Activated CD4-positive, alpha-beta memory T cell treated with anti-CD3 and anti-CD28 coated beads, Interleukin-2, amount 10 ng/mL, durations not matched to agents 7 days and 5 days (primary cell): ENCODE measurements around the gene TRNP1. TPM values are rescaled to one million over a fixed set of nuclear protein-coding genes. Genes with fewer than 3 reads are reported as not detected.
A peak's percentile ranks its signal among the peaks of the same experiment; 100 is the strongest.

Experiments
- CTCF ChIA-PET: fragments of 350-600 bp; sonication (Branson Sonifier 250); formaldehyde crosslinking; loops from one replicate; lab custom pipeline; 2021; ENCODE audit warnings: antibody characterized with exemption, inconsistent platforms; lab: Charles Lee
- POLR2A ChIA-PET: fragments of 350-600 bp; sonication (Branson Sonifier 250); formaldehyde crosslinking; loops from one replicate; lab custom pipeline; 2021; ENCODE audit warnings: antibody characterized with exemption; lab: Charles Lee
- DNase-seq: peaks from one replicate; pipeline ENCODE4 v3.0.0-alpha.2; 2020
- H3K27ac Mint-ChIP-seq: one replicate; pipeline ENCODE4 v1.8.0; 2021; ENCODE audit warnings: mild to moderate bottlenecking, mixed read lengths
- H3K27me3 Mint-ChIP-seq: one replicate; pipeline ENCODE4 v1.8.0; 2021; ENCODE audit warnings: mixed read lengths
- H3K36me3 Mint-ChIP-seq: one replicate; pipeline ENCODE4 v1.8.0; 2021; ENCODE audit warnings: low read depth, mixed read lengths
- H3K4me1 Mint-ChIP-seq: one replicate; pipeline ENCODE4 v1.8.0; 2021; ENCODE audit warnings: mixed read lengths
- H3K4me3 Mint-ChIP-seq: one replicate; pipeline ENCODE4 v1.8.0; 2021; ENCODE audit warnings: mild to moderate bottlenecking, mixed read lengths
- H3K9me3 Mint-ChIP-seq: one replicate; pipeline ENCODE4 v1.8.0; 2021; ENCODE audit warnings: mixed read lengths
- total RNA-seq, 2 experiments: library from RNA; stranded (reverse); gene quantifications; one replicate each; pipeline ENCODE4 v1.2.3, GENCODE V29; 2021

Gene TRNP1
- total RNA-seq, 2 experiments from 2014 or later = not detected

GRCh38 chr1:27027575-27028250 lies 34.2 kb downstream of the TRNP1 start:
- Mint-ChIP-seq H3K9me3 (no peaks in the 10 kb centered on the region), H3K4me1 (peaks cover 7% of the 10 kb centered on the region), H3K27ac (no peak overlapping the region), H3K36me3 (no peaks in the 10 kb centered on the region), H3K4me3 (no peak overlapping the region), H3K27me3 (peaks cover 10% of the 10 kb centered on the region)
- no peak for DNase-seq
- POLR2A ChIA-PET = interaction anchor here (0.6 kb wide), 1 partner anchor 418 kb away, joined by 3 read pairs; no protein-coding TSS in a partner anchor
- CTCF ChIA-PET = interaction anchor here (1.1 to 2.6 kb wide), 2 partner anchors 18 to 30 kb away, joined by 3 to 17 read pairs; no protein-coding TSS in a partner anchor

GRCh38 chr1:27029517-27029916 lies 36.0 kb downstream of the TRNP1 start:
- peaks cover 10% of the 10 kb centered on the region for H3K27me3 Mint-ChIP-seq
- H3K27ac Mint-ChIP-seq = no peak overlapping the region
- H3K9me3 Mint-ChIP-seq = no peaks in the 10 kb centered on the region
- peaks cover 7% of the 10 kb centered on the region for H3K4me1 Mint-ChIP-seq
- ChIA-PET CTCF (interaction anchor here (2.6 kb wide), 1 partner anchor 17 kb away, joined by 17 read pairs; no protein-coding TSS in a partner anchor), POLR2A (no interaction called here)
- no peak overlapping the region for H3K4me3 Mint-ChIP-seq
- no peak for DNase-seq
- H3K36me3 Mint-ChIP-seq = no peaks in the 10 kb centered on the region

DNA sequence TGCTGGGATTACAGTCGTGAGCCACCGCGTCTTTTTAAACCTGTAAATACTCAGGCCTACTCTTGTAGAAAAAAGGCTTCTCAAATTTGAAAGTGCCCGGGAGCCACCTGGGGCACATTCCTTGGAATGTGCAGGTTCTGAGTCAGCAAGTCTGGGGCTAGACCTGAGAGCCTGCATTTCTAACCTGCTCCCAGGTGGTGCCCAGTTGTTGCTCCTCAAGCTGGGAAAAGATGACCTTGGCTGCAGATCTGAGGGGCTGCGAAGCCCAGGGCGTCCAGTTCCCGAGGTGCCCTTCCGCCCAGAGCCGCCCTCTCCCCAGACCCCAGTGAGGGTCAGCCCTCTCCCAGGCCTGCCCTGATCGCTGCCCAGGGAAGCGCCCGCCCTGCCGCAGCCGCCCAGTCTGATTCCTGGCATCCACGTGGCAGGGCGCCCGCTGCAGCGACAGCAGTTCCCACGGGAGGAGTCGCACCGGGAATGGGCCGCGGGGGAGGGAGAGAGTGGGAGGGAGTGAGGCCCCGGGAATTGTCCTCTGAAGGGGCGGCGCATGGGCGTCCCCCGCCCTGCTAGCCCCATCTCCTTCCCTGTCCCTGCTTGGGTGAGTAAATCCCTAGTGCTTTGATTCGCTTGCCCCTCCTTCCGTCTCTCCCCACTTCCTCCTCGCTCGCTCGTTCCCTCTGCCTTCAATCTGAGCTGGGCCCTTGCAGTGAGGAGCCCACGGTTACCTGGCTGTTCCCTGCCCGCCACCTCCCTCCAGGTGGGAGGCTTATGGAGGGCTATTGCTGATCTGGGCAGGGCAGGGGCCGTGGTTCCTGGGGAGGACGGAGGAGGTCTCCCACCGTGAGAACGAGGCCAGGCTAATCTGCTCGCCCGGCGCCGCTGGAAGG lies 38.0 kb downstream of the TRNP1 start:
- no peak overlapping the region for H3K27ac Mint-ChIP-seq
- CTCF ChIA-PET = no interaction called here
- H3K4me3 Mint-ChIP-seq = no peak overlapping the region
- H3K36me3 Mint-ChIP-seq = no peaks in the 10 kb centered on the region
- H3K27me3 Mint-ChIP-seq = peaks cover 12% of the 10 kb centered on the region
- H3K4me1 Mint-ChIP-seq = peaks cover 7% of the 10 kb centered on the region
- no peaks in the 10 kb centered on the region for H3K9me3 Mint-ChIP-seq
- POLR2A ChIA-PET = no interaction called here
- DNase-seq = no peak

DNA sequence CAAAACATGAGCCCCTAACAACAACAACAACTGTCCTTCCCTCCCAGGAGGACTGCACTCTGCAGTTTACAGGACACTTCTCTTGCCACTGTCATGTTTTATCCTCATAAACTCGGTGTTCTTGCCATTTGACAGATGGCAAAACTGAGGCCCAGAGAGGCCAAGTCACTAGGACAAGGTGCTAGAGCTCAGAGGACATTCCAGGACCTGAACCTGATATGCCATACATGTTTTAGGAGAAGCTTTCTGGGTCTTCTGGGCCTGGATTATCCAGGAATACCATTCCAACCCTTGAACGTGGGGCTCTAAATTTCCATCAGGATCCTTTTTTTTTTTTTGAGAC lies 38.6 kb downstream of the TRNP1 start:
- ChIA-PET CTCF (interaction anchor here (3.7 kb wide), 1 partner anchor 12 kb away, joined by 13 read pairs; no protein-coding TSS in a partner anchor), POLR2A (no interaction called here)
- DNase-seq = no peak
- H3K9me3 Mint-ChIP-seq = no peaks in the 10 kb centered on the region
- H3K4me3 Mint-ChIP-seq = no peak overlapping the region
- H3K4me1 Mint-ChIP-seq = peaks cover 6% of the 10 kb centered on the region
- H3K27me3 Mint-ChIP-seq = peaks cover 10% of the 10 kb centered on the region
- H3K27ac Mint-ChIP-seq = no peak overlapping the region
- H3K36me3 Mint-ChIP-seq = no peaks in the 10 kb centered on the region

DNA sequence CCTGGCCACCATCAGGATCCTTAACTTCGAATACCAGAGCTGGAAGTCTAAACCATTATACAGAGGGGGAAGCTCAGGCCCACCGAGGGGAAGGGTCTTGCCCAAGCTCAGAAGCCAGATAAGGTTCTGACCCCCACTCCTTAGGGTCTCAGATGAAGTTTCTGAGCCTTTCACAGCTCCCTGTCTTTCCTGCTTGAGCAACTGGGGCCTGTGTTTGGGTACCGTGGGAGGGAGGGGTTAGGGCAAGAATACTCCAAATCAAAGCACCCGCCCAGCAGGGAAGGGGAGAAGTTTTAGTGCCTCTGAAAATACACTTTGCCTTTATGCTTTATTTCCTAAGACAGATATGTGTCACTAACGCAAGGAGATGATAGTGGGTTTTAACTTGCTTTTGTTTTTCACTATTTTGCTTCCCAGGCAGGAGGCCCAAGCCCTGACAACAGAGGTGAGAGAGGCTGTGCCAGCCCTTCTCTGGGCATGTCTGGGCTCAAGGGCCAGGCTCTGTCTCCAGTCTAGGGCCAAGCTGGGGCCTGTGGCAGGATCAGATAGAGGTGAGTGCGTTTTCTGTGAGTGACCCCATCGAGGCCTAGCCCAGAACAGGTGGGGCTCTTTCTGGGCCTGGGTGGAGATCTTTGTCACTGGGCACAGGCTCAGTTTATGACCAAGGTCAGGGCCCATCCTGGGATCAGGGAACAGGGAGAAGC lies 39.7 kb downstream of the TRNP1 start:
- Mint-ChIP-seq H3K36me3 (no peaks in the 10 kb centered on the region), H3K4me3 (no peak overlapping the region), H3K4me1 (no peaks in the 10 kb centered on the region), H3K27ac (no peak overlapping the region), H3K9me3 (no peaks in the 10 kb centered on the region), H3K27me3 (peaks cover 5% of the 10 kb centered on the region)
- no peak for DNase-seq
- POLR2A ChIA-PET = no interaction called here
- CTCF ChIA-PET = interaction anchor here (1.3 to 3.7 kb wide), 2 partner anchors 11 to 13 kb away, joined by 11 to 13 read pairs; no protein-coding TSS in a partner anchor

DNA sequence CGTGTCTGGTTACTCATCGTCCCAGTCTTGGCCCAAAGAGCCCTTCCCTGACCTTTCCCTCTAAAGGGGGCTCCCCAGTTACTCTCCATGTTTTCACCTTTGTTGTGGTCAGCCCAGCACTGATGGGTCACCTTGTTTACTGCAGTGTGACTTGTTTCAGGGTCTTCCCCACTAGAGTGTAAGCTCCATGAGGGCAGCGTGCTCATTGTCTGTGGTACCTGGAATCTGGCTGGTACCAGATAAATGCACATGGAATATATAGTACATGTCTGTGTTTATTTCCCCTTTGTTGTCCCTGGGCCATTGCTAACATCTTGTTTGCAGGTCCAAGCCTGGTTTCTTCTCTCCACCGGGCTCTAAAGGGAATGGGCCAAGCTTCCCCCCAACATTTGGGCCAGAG lies 41.9 kb downstream of the TRNP1 start:
- CTCF ChIA-PET = interaction anchor here (0.8 to 3.7 kb wide), 2 partner anchors 9 to 11 kb away, joined by 8 to 13 read pairs; no protein-coding TSS in a partner anchor
- POLR2A ChIA-PET = no interaction called here
- Mint-ChIP-seq H3K4me3 (no peak overlapping the region), H3K9me3 (no peaks in the 10 kb centered on the region), H3K27me3 (peaks cover 8% of the 10 kb centered on the region), H3K36me3 (no peaks in the 10 kb centered on the region), H3K27ac (no peak overlapping the region), H3K4me1 (no peaks in the 10 kb centered on the region)
- DNase-seq = no peak

DNA sequence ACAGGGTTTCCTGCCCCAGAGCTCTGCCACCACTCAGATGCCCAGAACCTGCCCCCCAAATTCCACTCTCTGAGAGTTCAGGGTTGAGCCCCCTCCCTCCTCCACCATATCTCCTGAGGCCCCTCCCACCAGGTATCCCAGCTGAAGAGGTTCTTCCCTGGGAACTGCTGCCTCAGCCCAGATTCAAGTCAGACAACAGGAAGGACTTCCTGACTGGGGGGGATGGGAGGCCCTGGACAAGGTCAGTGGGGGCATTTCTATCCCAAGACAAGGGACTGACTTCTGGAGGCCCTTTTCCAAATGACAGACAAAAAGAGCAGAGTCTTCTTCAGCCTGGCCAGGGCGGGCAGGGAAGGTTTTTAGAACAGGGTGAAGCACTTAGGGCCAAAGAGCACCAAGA lies 43.2 kb downstream of the TRNP1 start:
- no peaks in the 10 kb centered on the region for H3K9me3 Mint-ChIP-seq
- POLR2A ChIA-PET = no interaction called here
- H3K4me1 Mint-ChIP-seq = no peaks in the 10 kb centered on the region
- H3K27me3 Mint-ChIP-seq = peaks cover 8% of the 10 kb centered on the region
- no peak for DNase-seq
- H3K27ac Mint-ChIP-seq = no peak overlapping the region
- H3K4me3 Mint-ChIP-seq = no peak overlapping the region
- no peaks in the 10 kb centered on the region for H3K36me3 Mint-ChIP-seq
- CTCF ChIA-PET = interaction anchor here (1.4 kb wide), 1 partner anchor 9 kb away, joined by 10 read pairs; no protein-coding TSS in a partner anchor

- no peak overlapping the region for H3K27ac Mint-ChIP-seq
- peaks cover 6% of the 10 kb centered on the region for H3K27me3 Mint-ChIP-seq
- no peak for DNase-seq
- H3K9me3 Mint-ChIP-seq = no peaks in the 10 kb centered on the region
- ChIA-PET CTCF (interaction anchor here (1.4 kb wide), 1 partner anchor 8 kb away, joined by 10 read pairs; no protein-coding TSS in a partner anchor), POLR2A (no interaction called here)
- H3K4me1 Mint-ChIP-seq = no peaks in the 10 kb centered on the region
- no peak overlapping the region for H3K4me3 Mint-ChIP-seq
- H3K36me3 Mint-ChIP-seq = no peaks in the 10 kb centered on the region
These were observed 44.0 kb downstream of the TRNP1 start for GRCh38 chr1:27037518-27037917.

DNA sequence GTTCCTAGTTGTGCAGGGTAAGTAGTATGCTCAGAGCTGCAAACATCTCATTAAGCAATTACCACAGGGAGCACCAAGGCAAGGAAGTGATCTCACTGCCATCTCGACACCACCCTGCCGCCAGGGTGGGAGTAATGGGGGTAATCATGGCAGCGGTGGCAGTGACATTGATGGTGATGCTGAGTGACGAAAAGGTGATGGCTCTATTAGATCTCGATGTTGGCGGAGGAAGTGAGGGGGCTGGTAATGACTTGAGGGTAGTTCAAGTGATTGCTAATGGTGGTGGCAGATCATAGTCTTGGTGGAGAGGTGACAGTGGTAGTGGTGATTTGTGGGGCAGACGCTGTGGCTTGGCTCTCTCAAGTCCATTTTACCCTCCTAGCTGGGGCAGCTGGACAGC lies 44.5 kb downstream of the TRNP1 start:
- no peak overlapping the region for H3K4me3 Mint-ChIP-seq
- ChIA-PET POLR2A (no interaction called here), CTCF (no interaction called here)
- peaks cover 6% of the 10 kb centered on the region for H3K27me3 Mint-ChIP-seq
- no peaks in the 10 kb centered on the region for H3K4me1 Mint-ChIP-seq
- no peaks in the 10 kb centered on the region for H3K9me3 Mint-ChIP-seq
- no peak for DNase-seq
- no peak overlapping the region for H3K27ac Mint-ChIP-seq
- H3K36me3 Mint-ChIP-seq = no peaks in the 10 kb centered on the region

DNA sequence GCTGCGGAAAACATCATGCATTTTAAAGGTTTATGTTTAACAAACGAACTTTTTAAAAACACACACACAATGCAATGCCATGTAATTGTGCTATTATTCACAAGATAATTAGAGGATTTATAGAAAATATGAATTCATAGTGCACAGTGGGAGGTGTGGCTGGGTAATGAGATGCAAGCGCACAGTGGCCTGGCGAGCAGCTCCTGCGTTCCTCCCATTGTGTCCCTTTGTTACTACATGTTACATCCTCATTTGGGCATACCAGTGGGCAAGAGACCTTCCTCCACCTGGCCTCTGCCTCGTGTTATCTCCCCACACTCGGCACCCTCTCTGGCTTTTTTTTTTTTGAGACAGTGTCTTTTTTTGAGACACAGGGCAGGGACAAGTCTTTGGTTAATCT lies 49.2 kb downstream of the TRNP1 start:
- CTCF ChIA-PET = interaction anchor here (0.6 to 7.5 kb wide), 8 partner anchors 9 to 945 kb away, joined by 3 to 284 read pairs (median 12); partner anchors contain the start of gene TRNP1
- DNase-seq = no peak
- Mint-ChIP-seq H3K9me3 (no peaks in the 10 kb centered on the region), H3K27ac (no peak overlapping the region), H3K4me1 (peaks cover 24% of the 10 kb centered on the region), H3K4me3 (no peak overlapping the region), H3K27me3 (peaks cover 4% of the 10 kb centered on the region), H3K36me3 (no peaks in the 10 kb centered on the region)
- POLR2A ChIA-PET = interaction anchor here (0.9 kb wide), 1 partner anchor 55 kb away, joined by 3 read pairs; no protein-coding TSS in a partner anchor

DNA sequence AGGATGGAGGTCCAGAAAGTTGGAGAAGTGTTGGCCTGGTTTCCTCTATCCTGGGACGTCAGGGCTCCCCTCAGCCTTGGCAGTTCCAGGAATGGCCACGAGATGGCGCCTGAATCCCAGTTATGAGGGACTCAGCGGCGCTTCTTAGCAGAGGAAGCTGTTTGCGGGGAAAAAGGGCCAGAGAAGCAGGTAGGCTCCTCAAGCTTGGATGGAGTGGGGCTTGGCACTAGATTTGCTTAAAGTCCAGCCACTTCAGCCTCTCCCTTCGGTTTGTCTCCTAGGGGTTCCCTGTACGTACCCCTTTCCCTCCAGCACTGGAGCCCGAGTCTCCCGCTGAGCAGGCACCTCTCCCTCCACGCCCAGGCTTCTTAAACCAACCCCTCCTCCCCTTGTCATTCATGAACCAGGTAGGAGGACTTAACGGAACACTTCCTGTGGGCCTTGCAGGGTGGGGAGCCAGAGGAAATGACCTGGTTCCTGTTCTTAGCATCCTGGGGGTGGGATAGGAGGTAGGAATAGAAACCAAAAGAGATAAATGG lies 51.2 kb downstream of the TRNP1 start:
- Mint-ChIP-seq H3K4me3 (peak overlapping the region; percentile 76), H3K9me3 (no peaks in the 10 kb centered on the region), H3K27ac (peak overlapping the region; percentile 78), H3K36me3 (no peaks in the 10 kb centered on the region), H3K27me3 (peaks cover 4% of the 10 kb centered on the region), H3K4me1 (peaks cover 24% of the 10 kb centered on the region)
- DNase-seq = peak; percentile 90
- ChIA-PET POLR2A (interaction anchor here (3.0 kb wide), 1 partner anchor 52 kb away, joined by 17 read pairs; no protein-coding TSS in a partner anchor), CTCF (interaction anchor here (0.6 to 7.5 kb wide), 28 partner anchors 9 to 618 kb away, joined by 3 to 284 read pairs (median 5); partner anchors contain the start of gene TRNP1)

DNA sequence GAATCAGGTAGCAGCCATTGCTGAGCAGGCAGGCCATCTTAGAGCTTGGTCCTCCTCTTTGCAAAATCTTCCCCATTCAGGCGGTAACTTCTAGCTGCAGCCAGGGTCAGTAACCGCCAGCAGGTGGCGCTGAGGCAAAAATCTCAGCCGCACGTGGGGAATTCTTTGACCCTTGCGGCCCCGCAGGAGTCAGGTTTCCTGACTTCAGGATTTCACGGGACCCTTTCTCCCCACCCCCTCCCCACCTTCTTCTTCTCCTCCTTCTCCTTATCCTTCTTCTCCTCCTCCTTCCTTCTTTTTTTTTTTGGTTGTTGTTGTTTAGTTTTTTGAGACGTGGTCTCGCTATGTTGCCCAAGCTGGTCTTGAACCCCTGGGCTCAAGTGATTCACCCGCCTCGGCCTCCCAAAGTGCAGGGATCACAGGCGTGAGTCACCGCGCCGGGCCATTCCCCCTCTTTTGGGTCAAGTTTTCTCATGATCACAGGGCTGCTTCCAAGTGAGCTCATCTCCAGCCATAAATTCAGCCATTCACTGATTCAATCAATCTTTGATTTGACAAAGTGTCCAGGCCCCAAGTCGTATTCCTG lies 52.6 kb downstream of the TRNP1 start:
- Mint-ChIP-seq H3K4me1 (peaks cover 24% of the 10 kb centered on the region), H3K9me3 (no peaks in the 10 kb centered on the region), H3K27me3 (no peaks in the 10 kb centered on the region), H3K36me3 (no peaks in the 10 kb centered on the region), H3K27ac (peak overlapping the region; percentile 78), H3K4me3 (peak overlapping the region; percentile 76)
- peak; percentile 71 for DNase-seq
- CTCF ChIA-PET = interaction anchor here (0.6 to 7.5 kb wide), 56 partner anchors 9 to 1284 kb away, joined by 3 to 284 read pairs (median 4); partner anchors contain the start of genes SLC9A1, TRNP1 and WDTC1
- POLR2A ChIA-PET = interaction anchor here (3.0 kb wide), 1 partner anchor 50 kb away, joined by 17 read pairs; no protein-coding TSS in a partner anchor
